Measurements from ENCODE around the gene VRK2.
A peak's percentile ranks its signal among the peaks of the same experiment; 100 is the strongest.

VRK2 gene

DNA sequence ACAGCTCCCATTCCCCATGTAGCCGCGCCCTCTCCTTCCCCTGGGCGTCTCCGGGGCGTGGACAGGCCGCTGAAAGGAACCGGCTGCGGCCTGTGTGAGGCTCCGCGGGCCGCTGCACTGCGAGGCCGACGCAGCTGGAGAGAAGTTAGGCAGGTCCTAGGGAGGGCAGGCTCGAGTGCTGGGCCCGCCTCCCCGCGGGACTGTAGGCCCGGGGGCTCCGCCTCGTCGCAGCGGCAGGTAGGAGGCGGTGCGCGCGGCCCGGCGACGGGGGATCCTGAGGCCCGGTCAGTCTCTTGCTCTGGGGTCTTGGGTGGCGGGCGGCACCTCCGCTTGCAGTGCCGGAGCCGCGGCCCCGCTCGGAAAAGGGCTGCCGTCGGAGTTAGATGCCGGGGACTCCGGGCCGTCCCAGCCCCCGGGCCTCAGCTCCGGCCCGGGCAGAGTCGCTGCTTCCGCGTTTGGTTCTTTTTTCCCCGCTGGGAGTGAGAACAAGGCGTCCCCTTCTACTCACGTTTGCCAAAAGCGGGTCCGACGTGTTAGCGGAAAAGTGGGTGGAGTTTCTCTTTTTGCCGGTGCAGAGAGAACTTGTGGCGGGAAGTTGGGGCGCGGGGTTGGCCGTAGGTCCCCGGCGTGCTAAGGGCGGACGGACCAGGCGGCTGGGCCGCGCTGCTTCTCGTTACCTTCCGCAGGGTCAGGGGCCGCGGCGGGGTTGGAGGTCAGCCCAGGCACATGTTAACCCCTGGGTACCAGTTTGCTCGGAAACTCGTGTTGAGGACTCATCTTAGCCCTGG is at the start of gene VRK2:
Gene VRK2, plus strand, starts transcription at position 222 of the 788 bp plus-strand sequence. CDS start 2,026 bp downstream, outside the sequence.
- DNase-seq (ENCODE audit: low read depth in 2 of 2), result peak; percentile 80 to 85

DNA sequence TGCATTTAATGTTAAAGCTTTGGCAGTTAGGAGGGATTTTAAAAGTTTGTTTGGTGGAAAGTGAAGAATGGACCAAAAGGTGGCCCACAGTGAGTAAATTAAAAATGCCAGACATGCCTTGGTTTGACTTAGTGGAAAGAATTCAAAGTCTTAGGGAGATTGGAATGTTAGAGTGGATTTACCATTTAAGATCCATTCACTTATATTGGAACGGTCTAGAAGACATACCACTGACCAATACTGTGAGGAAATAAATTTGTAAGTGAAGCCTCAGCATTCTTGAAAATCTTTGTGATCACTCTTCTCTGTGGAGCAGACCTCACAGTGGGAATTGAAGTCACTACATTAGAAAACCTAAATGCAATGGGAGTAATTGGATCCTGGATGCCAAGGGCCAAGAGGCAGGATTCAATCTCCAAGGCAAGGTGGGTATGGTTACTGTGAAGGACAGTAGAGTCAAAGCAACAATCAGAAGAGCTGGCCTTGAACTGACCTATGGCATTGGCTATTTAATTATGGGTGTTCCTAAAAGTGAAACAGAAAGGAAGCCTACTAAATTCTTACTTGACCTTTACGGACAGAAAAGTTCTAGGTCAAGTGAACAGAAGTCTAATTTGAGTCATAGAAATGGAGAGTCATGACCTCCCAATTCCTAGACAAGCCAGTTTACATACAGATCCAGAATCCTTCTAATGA is 40.2 kb upstream of the VRK2 start:
- DNase-seq (ENCODE audit: low read depth in 2 of 2), result no peak

DNA sequence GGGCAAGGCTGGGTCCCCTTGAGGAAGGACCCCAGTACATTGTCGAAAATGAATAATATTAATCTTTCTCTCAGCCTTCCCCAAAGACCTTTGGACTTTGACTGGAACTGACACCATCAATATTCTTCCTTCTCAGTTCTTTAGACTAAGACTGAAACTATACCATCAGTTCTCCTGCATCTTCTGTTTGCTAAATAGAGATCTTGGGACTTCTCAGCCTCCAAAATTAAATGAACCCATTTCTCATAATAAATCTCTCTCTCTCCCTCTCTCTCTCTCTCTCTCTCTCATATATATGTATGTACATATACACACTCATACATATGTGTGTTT is 39.7 kb upstream of the VRK2 start:
- no peak for DNase-seq (ENCODE audit: low read depth in 2 of 2)

DNA sequence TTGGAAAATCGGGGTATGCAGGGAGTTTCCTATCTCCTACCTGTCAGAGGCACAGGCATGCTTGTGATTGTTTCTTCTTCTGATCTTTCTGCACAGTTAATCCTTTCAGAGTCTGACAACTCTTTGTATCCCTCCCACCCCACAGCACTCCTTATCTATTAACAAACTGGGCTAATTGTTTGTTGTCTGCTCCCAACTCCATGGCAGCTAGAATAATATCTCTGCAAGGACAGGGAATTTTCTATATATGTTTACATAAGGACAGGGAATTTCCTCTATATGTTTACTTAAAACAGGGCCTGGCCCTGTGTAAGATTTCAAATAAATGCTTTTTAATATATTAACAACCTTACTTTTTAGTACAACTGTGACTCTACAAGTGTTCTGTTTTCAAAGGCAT is 36.0 kb upstream of the VRK2 start:
- no peak for DNase-seq (ENCODE audit: low read depth in 2 of 2)

DNA sequence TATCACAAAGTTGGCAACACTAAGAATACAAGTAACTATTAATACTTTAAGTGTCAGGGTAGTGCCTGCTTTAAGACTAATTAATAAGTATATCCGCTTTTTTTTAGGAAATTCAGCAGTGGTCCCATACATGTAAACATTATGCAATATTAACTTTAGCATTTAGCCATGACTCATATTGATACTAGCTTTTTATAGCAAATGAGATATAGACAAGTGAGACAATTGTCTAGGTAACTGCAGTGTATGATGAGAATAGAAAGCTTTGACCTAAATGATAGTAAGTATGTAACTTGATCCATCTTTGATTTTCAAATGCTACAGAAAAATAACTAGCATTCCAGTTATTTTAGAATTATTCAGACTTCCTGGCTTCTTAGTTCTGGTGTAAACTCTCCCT is 27.4 kb upstream of the VRK2 start:
- no peak for DNase-seq (ENCODE audit: low read depth in 2 of 2)

DNA sequence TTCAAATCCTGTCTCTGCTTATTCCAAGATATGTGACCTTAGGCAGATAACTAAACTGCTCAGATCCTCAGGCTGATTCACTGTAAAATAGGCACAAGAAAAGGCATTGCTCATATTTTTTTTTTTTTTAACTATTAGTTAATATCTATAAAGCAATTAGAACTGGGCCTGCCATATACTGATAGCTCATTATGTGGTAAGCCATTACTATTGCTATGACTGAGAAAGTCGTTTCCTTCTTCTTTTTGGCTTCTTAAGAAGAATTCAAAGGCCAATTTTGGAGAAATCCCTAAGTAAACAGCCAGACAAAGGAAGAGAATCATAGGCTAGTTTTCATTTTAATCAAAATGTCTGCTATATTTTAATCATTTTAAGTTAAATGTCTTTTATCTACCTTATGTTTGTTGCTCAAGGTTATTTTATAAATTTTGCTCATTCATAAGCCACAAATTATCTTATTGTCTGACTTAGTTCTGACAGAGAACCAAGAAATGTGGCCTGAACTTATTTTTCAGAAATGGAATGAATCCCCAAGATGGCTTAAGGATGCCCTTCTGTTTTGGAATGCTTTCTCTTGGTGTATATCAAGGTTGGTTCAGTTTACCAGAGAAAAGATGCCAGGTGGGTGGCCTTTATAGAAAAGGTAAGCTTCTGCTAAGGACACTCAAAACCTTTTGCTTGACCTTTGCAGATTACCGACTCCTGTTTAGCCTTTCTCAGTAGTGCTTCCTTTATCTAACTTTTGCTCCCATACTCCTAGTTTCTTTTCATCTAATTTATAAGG is 21.3 kb upstream of the VRK2 start:
- no peak for DNase-seq (ENCODE audit: low read depth in 2 of 2)

DNA sequence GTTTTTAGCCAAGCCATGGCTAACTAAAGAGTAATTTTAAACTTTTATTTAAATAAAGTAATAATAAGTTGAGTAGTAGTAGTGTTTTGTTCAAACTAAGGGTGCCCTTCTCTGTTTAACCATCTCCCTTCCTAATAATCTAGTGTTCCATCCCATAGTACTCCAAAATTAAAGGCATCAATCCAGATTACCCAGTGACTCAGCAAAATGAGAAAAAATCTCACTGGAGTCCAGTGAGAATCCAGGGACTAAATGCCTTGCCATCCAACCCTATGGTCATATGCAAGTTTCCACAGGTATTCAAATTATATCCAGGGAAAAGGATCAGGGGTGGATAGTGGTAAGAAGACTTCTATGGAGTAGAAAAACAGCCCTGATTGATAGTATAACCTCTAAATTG is 19.6 kb upstream of the VRK2 start:
- DNase-seq (ENCODE audit: low read depth in 2 of 2), result no peak

DNA sequence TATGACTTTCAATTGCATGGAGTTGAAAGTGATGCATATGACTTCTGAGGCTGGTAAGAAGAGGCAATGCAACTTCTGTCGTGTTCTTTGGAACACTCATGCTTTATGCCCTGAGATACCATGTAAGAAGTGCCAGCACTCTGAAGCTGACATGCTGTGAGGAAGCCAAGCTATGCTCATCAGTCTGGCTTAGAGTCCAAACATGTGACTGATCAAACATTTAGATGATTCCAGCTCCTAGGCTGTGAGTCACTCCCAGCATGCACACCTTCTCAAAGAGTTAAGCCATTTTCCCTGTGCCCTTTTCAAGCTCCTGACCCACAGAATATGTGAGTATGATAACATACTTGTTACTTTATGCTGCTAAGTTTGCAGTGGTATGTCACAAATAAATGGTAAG is 15.8 kb upstream of the VRK2 start:
- DNase-seq (ENCODE audit: low read depth in 2 of 2), result no peak

DNA sequence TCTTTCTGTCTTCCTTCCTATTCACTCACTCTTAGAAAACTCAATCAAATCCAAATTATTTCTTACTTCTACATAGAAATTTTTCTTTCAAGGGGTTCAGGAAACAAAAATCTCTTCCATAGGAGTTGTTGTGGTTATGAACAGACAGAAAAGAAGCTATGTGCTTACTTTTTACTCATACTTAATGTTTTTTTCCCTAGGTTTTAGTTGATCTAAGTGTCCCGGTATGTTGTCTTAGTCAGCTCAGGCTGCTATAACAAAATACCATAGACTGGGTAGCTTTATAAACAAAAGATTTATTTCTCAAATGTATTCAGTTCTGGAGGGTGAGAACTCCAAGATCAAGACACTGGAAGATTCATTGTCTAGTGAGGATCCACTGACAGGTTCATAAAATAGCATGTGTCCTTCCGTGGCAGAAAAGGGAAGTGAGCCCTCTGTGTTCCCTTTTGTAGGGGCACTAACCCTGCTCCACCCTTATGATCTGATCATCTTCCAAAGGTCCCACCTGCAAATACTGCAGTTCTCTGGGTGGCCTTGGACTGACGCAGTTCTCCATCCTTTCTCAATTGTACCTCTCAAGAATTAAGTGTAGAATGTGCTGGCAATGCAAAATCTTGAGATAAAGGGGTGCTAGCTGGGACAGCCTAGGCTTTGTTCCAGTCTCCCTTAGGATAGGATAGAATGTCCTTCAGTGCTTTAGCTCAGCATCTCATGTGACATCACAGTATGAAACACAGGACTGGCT is 14.4 kb upstream of the VRK2 start:
- no peak for DNase-seq (ENCODE audit: low read depth in 2 of 2)

DNA sequence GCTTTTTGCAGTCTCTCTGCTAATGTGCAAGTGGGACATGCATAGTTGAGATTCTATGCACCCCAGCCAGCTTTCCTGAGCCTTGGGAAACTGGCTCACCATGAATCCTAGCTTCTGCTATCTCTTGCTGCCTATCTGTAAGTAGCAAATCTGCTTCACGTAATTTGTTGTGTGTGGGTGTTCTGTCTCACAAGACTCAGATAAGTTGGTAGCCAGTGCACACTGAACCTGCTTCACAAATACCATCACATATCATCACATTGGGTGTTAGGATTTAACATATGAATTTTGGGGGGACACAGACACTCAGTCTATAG is 13.9 kb upstream of the VRK2 start:
- no peak for DNase-seq (ENCODE audit: low read depth in 2 of 2)

DNA sequence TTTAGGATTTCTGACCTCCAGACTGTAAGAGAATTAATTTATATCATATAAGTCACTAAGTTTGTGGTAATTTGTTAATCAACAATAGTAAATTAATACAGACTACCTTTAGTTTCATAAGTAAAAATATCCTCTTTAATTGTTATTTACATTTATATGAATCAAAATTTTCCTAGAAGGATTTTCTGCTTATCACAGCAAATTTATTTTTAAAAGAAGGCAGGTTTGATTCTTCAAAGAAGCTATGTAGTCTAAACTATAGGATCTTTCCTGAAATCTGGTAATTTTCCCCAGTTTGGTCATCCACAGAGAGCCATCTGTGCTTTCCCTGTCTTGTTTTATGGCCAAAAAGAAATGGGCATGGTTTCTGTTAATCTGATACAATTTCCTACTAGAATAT is 13.1 kb upstream of the VRK2 start:
- DNase-seq (ENCODE audit: low read depth in 2 of 2), result no peak

DNA sequence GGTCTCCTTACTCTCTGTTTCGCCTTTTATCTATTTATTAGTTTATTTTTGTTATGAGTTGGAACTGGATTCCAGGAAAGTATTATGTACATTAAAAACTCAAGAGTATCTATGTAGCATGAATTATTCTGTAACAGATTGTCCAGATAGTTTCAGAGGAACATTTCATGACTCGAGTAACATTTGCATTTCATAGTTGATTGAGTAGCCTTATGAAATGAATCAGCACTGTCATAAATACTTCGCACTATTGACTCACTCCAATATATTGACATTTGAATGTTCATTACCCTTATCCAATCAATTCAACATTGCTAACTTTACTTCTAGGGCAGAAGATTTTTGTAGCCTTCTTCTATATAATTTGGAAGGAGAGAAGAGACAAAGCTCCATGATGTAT is 11.3 kb upstream of the VRK2 start:
- DNase-seq (ENCODE audit: low read depth in 2 of 2), result no peak

DNA sequence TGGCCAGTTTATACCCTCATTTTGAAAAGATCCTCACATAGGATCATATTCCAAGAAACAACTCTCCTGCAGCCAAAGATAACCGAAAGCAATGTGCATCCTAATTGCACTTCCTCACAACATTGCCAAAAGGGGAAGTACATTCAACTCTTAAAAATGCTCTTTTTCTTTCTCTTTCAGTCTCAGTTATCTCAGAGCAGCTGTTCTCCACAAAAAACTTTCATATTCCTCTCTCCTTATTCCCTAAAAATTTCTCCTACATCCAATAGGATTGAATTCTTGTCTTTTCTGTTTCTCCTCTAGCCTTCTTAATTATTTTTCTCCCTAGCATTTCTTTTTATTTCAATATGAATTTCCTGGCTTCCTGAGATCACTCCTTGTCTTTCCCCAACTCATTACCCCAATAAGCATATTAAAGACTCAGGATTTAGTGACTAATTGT is 7.4 kb upstream of the VRK2 start:
- no peak for DNase-seq (ENCODE audit: low read depth in 2 of 2)

DNA sequence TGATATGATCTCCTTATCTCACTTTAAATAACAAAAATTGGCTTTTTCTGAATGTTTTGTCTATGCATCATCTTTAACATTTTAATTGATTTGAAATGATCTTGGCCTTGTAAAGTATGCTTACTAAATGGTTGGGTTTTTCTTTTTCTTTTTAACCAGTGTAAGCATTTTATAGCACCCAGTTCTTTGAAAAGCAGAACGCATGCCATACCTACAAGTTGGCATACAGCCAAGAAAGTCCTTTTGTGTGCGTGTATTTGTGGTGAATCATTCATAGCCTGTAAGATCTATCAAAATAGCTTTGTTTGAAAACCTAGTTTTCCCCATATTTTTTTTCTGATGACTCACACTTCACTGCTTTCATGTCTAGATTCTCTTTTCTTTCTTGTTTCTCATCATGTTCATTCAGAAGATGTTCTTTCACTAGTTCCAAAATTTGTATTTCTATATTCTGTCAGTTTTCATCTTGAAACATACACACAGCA is 4.1 kb upstream of the VRK2 start:
- DNase-seq (ENCODE audit: low read depth in 2 of 2), result no peak

DNA sequence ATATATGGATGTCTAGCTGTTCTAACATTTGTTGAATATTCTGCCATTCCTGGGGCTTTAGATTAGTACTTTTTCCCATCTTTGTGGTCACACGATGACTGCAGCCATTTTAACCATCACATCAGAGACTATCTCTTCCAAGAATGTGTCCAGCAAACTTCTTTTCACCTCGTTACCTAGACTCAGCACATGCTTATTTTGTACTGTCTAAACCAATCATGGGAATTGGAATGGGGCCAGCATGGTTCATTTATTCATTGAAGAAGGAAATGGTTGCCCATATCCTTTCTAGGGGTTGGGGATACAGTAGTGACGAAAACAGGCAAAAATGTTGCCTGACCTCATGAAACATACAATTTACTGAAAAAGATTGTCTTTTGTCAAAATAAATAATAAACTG is 2.5 kb upstream of the VRK2 start:
- no peak for DNase-seq (ENCODE audit: low read depth in 2 of 2)

DNA sequence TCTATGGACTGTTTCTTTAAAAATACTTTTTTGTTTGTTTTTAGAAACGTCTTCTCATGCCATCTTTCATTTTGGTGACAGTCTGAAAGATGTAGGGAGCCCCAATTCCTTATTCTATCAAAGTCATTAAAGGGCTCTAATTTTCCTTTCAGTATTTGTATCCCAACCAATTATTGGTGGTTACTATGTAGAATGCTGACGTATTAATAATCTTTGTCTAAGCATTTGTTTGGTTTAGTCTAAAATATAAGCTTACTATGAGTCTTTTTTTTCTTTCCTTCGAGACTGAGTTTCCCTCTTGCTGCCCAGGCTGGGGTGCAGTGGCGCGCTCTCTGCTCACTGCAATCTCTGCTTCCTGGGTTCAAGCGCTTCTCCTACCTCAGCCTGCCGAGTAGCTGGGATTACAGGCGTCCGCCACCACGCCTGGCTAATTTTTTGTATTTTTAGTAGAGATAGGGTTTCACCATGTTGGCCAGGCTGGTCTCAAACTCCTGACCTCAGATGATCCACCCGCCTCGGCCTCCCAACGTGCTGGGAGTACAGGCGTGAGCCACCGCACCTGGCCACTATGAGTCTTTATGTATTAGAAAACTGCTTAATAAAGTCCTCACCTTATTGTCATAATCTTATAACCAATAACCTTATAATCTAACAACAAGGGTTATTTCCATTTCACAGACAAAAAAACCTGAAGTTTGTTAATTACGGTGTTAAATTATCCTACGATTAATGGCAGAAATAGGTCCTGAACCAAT is 849 bp upstream of the VRK2 start:
- DNase-seq (ENCODE audit: low read depth in 2 of 2), result no peak

DNA sequence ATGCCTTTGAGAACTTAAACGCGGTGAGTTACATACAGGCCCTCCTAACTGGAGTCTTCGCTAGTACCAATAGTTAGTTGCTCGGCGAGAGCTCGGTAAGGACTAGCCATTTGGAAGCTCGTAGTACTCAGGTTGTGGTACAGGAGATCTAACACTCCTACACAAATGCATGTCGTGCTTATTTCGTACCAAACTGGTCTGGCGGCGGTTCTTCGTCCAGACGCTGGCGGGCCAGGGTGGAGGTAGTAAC is 346 bp upstream of the VRK2 start:
- DNase-seq (ENCODE audit: low read depth in 2 of 2), result no peak

DNA sequence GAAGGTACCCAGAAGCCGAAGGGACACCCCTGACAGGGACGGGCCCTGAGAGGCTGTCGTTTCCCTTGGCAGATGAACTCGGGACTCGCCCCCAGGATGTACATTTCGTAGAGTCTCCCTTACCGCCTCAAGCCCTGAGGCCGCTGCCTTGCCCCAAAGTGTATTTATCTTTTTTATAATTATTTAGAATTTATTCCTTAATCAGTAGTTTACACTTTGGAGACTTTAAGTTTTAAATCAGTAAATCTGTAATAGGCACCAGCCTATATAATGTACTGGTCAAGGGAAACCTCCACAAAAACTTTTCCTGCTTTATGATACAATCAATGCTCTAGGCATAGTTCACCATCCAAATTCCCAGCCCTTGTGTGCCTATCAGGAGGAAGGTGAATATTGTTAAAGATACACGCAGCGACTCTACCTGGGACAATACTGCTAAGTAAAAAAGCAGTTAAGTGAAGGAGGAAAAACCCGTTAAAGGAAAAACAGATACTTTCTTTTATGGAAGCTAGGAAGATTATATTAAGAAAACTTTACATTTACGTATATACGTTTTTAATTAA is 848 bp downstream of the VRK2 start:
- DNase-seq (ENCODE audit: low read depth in 2 of 2), result no peak

DNA sequence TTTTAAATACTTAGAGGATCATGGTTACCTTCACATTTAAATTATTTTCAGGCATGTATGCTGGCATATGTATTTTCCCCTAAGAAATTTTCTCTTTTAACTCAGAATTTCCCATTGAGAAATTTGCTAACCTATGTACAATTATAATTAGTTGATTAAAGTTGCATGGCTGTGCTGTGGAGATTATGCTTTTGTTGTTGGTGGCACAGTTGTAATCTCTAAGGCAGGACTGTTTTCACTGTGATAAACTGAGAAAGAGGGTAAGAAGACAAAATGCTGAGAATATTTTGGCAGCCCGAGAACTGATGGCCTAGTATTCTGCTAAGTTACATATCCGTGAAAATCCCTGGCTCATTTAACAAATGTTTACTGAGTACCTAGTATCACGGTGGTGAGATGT is 1.4 kb downstream of the VRK2 start:
- DNase-seq (ENCODE audit: low read depth in 2 of 2), result no peak

DNA sequence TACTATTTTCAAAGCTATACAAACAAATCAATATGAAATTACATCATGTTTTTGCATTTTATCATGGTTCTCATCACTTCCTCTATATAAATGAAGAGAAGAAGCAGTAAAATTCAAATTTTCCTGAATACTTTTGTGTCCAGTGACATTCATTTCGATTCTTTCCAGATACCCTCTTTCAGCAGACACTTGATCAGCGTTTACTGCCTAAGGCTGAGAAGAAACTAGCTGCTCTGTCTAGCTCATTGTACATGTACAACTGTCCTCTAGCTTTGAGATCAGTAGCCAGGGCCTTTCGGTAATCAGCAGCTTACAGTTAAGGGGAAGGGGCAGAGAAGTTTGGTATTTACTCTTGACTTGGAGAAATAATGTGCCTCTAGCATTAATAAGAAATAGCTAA is 4.8 kb downstream of the VRK2 start:
- DNase-seq (ENCODE audit: low read depth in 2 of 2), result no peak

DNA sequence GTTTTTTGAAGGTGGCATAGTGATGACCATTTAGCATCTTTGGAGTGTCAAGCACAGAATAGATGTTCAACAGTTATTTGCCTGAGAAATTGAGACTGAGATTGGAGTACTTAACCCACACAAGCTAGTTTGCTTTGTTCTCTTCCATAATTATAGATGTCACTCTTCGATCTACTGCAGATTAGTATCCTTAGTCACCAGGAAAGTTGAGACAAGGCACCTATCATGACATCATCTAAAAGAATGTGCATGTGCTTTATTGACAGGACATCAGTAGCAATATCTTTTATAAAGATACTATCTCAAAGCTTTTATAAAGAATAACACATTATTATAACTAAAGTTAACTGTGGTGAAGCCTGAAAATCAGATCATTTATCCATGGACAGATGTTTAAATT is 6.4 kb downstream of the VRK2 start:
- DNase-seq (ENCODE audit: low read depth in 2 of 2), result no peak
